IMR-90 (cell line): ENCODE measurements around the gene POLD4. TPM values are rescaled to one million over a fixed set of nuclear protein-coding genes. Genes with fewer than 3 reads are reported as not detected.
A peak's percentile ranks its signal among the peaks of the same experiment; 100 is the strongest.

ENCODE experiments used
- ATAC-seq: fragments of 200-7000 bp; cut with Tn5 transposase; 2 replicates; pipeline ENCODE4 v1.9.1; 2020; ENCODE audit warnings: low read depth, mild to moderate bottlenecking, moderate library complexity
- BruUV-seq: library from RNA; stranded (reverse); fragments of 400-500 nt; replicated peaks from 2 replicates; lab custom pipeline; 2021; lab: Mats Ljungman, UMichigan
- CTCF ChIA-PET: fragments of 300-600 bp; formaldehyde crosslinking; extraction: SDS; loops from one replicate; lab custom pipeline; 2021; ENCODE audit warnings: antibody characterized with exemption; lab: Yijun Ruan, JAX
- POLR2A ChIA-PET: fragments of 300-600 bp; sonication (Branson Sonifier 250); formaldehyde crosslinking; loops from one replicate; lab custom pipeline; 2022; ENCODE audit warnings: antibody characterized with exemption; ENCODE audit not compliant: unreplicated experiment; lab: Charles Lee
- DNase-seq: peaks from one replicate; pipeline ENCODE4 v3.0.0; 2013
- H2AFZ ChIP-seq: replicated peaks from 2 replicates; pipeline ENCODE3; 2013; ENCODE audit warnings: low read length, mild to moderate bottlenecking; ENCODE audit not compliant: poor library complexity
- H2AK5ac ChIP-seq: 2 replicates; pipeline ENCODE4 v1.6.1; 2013; ENCODE audit warnings: low read depth, low read length, inconsistent platforms
- H2AK9ac ChIP-seq: replicated peaks from 2 replicates; pipeline ENCODE3; 2013; ENCODE audit warnings: mild to moderate bottlenecking, low read depth, low read length, moderate library complexity; ENCODE audit not compliant: poor library complexity
- H2BK120ac ChIP-seq: 2 replicates; pipeline ENCODE4 v1.6.1; 2013; ENCODE audit warnings: low read depth, low read length, inconsistent platforms
- H2BK15ac ChIP-seq: 3 replicates; pipeline ENCODE4 v1.6.1; 2013; ENCODE audit warnings: low read depth, low read length, inconsistent platforms
- H2BK20ac ChIP-seq: 2 replicates; pipeline ENCODE4 v1.6.1; 2013; ENCODE audit warnings: low read depth, mild to moderate bottlenecking, inconsistent platforms, low read length, moderate library complexity
- H2BK5ac ChIP-seq: 2 replicates; pipeline ENCODE4 v1.6.1; 2013; ENCODE audit warnings: mild to moderate bottlenecking, low read depth, low read length, inconsistent platforms; ENCODE audit not compliant: poor library complexity, severe bottlenecking
- H3K14ac ChIP-seq: replicated peaks from 2 replicates; pipeline ENCODE4 v1.6.1; 2013; ENCODE audit warnings: low read depth, low read length, inconsistent platforms
- H3K18ac ChIP-seq: 2 replicates; pipeline ENCODE4 v1.6.1; 2013; ENCODE audit warnings: low read depth, low read length, control low read depth
- H3K23ac ChIP-seq: 2 replicates; pipeline ENCODE4 v1.6.1; 2013; ENCODE audit warnings: low read depth, low read length, inconsistent platforms
- H3K27ac ChIP-seq: 2 replicates; pipeline ENCODE4 v1.5.1; 2013; ENCODE audit warnings: mild to moderate bottlenecking, control low read depth, low read length; ENCODE audit not compliant: insufficient read depth
- H3K27me3 ChIP-seq: 2 replicates; pipeline ENCODE4 v1.6.1; 2013; ENCODE audit warnings: low read length; ENCODE audit not compliant: control insufficient read depth, insufficient read depth
- H3K36me3 ChIP-seq: 2 replicates; pipeline ENCODE4 v1.6.1; 2013; ENCODE audit warnings: low read length, mixed read lengths; ENCODE audit not compliant: control insufficient read depth, insufficient read depth
- H3K4ac ChIP-seq: 2 replicates; pipeline ENCODE4 v1.6.1; 2013; ENCODE audit warnings: low read depth, low read length, inconsistent platforms
- H3K4me1 ChIP-seq: 2 replicates; pipeline ENCODE4 v1.6.1; 2013; ENCODE audit warnings: low read length, mixed read lengths; ENCODE audit not compliant: control insufficient read depth, insufficient read depth
- H3K4me2 ChIP-seq: 2 replicates; pipeline ENCODE4 v1.6.1; 2013; ENCODE audit warnings: low read depth, mild to moderate bottlenecking, control low read depth, low read length, moderate library complexity
- H3K4me3 ChIP-seq: 2 replicates; pipeline ENCODE4 v1.5.1; 2013; ENCODE audit warnings: low read depth, mild to moderate bottlenecking, control low read depth, low read length, moderate library complexity; ENCODE audit not compliant: insufficient read depth
- H3K56ac ChIP-seq: 2 replicates; pipeline ENCODE4 v1.6.1; 2013; ENCODE audit warnings: low read length, inconsistent platforms; ENCODE audit not compliant: insufficient read depth; ENCODE audit errors: extremely low read depth
- H3K79me1 ChIP-seq, 2 experiments: 2 replicates each; pipeline ENCODE4 v1.6.1; 2013; ENCODE audit warnings: low read length in 2 of 2, inconsistent platforms in 1 of 2, low read depth in 1 of 2
- H3K9ac ChIP-seq: 2 replicates; pipeline ENCODE4 v1.6.1; 2013; ENCODE audit warnings: low read depth, low read length, control low read depth
- H3K9me1 ChIP-seq: 2 replicates; pipeline ENCODE4 v1.6.1; 2013; ENCODE audit warnings: low read length, inconsistent platforms; ENCODE audit not compliant: insufficient read depth
- H3K9me3 ChIP-seq: 2 replicates; pipeline ENCODE4 v1.6.1; 2013; ENCODE audit warnings: low read length; ENCODE audit not compliant: control insufficient read depth, insufficient read depth
- H4K20me1 ChIP-seq: 2 replicates; pipeline ENCODE4 v1.6.1; 2013; ENCODE audit warnings: low read length, inconsistent platforms; ENCODE audit not compliant: insufficient read depth
- H4K5ac ChIP-seq: 2 replicates; pipeline ENCODE4 v1.6.1; 2013; ENCODE audit warnings: mild to moderate bottlenecking, low read depth, low read length, control low read depth
- H4K8ac ChIP-seq, 2 experiments: 2 replicates each; pipeline ENCODE4 v1.6.1; 2013; ENCODE audit warnings: low read depth in 2 of 2, low read length in 2 of 2, control low read depth in 1 of 2, inconsistent platforms in 1 of 2
- H4K91ac ChIP-seq: 2 replicates; pipeline ENCODE4 v1.6.1; 2013; ENCODE audit warnings: low read depth, low read length, inconsistent platforms; ENCODE audit not compliant: insufficient read depth
- BHLHE40 ChIP-seq: fragments of 150-350 bp; IDR thresholded peaks from 2 replicates; pipeline ENCODE4 v1.6.1; 2016; ENCODE audit warnings: mild to moderate bottlenecking, low read depth, low read length
- CEBPB ChIP-seq: IDR thresholded peaks from 2 replicates; pipeline ENCODE4 v1.6.1; 2012; ENCODE audit warnings: low read depth, low read length, improper control_type of control experiment
- FOS ChIP-seq: fragments of 150-350 bp; IDR thresholded peaks from 2 replicates; pipeline ENCODE4 v1.6.1; 2016; ENCODE audit warnings: low read depth, low read length
- MAFK ChIP-seq: IDR thresholded peaks from 2 replicates; pipeline ENCODE4 v1.6.1; 2012; ENCODE audit warnings: low read depth, low read length, improper control_type of control experiment
- MAZ ChIP-seq: IDR thresholded peaks from 2 replicates; pipeline ENCODE4 v1.6.1; 2012; ENCODE audit warnings: low read depth, mild to moderate bottlenecking, low read length, improper control_type of control experiment, moderate library complexity, borderline replicate concordance
- POLR2A ChIP-seq: IDR thresholded peaks from 2 replicates; pipeline ENCODE4 v1.6.1; 2012; ENCODE audit warnings: mild to moderate bottlenecking, low read depth, low read length
- RAD21 ChIP-seq: IDR thresholded peaks from 2 replicates; pipeline ENCODE4 v1.6.1; 2012; ENCODE audit warnings: low read length, improper control_type of control experiment
- RCOR1 ChIP-seq: IDR thresholded peaks from 2 replicates; pipeline ENCODE4 v1.6.1; 2012; ENCODE audit warnings: mild to moderate bottlenecking, low read length, improper control_type of control experiment; ENCODE audit not compliant: insufficient replicate concordance
- SMC3 ChIP-seq: fragments of 150-350 bp; IDR thresholded peaks from 2 replicates; pipeline ENCODE4 v1.6.1; 2016; ENCODE audit warnings: low read depth, mild to moderate bottlenecking, antibody characterized with exemption, low read length, moderate library complexity
- USF2 ChIP-seq: fragments of 150-350 bp; IDR thresholded peaks from 2 replicates; pipeline ENCODE4 v1.6.1; 2017; ENCODE audit warnings: mild to moderate bottlenecking, antibody characterized with exemption, low read length, low read depth
- WGBS, 2 experiments: methylation state at CpG; one replicate each; pipeline versions ENCODE4 v1.1.5 to v1.1.7; 2013; ENCODE audit warnings: missing lambda C conversion rate in 2 of 2; ENCODE audit not compliant: insufficient read length in 1 of 2; ENCODE audit errors: extremely low coverage in 2 of 2; 5-methylcytosine and 5-hydroxymethylcytosine counted together
- dilution Hi-C: fragments of 300-500 bp; cut with HindIII; formaldehyde crosslinking; loops from one replicate; pipeline ENCODE4 v1.14.3; 2018; ENCODE audit warnings: low sequenced_read_pairs; ENCODE audit not compliant: unreplicated experiment
- in situ Hi-C: fragments of 300-500 bp; cut with MboI; formaldehyde crosslinking; loops from 3 replicates; pipeline ENCODE4 v1.14.3; 2019; ENCODE audit warnings: low sequenced_read_pairs, inconsistent platforms, mixed read lengths
- intact Hi-C: fragments of 100-400 bp; cut with micrococcal nuclease; formaldehyde crosslinking; loops from 2 replicates; pipeline ENCODE4 v1.10.0; 2022
- polyA plus RNA-seq, 3 experiments: library from polyadenylated mRNA; depleted of rRNA; stranded (reverse); fragments of >200 nt; gene quantifications; 2 replicates each; pipeline ENCODE4 v1.2.3, GENCODE V29; 2012; ENCODE audit warnings: low replicate concordance in 1 of 3
- total RNA-seq: library from RNA; depleted of rRNA; stranded (reverse); fragments of >200 nt; gene quantifications from 2 replicates; pipeline ENCODE4 v1.2.3, GENCODE V29; 2012
- TF ChIP-seq, protein P1 (sequence below): fragments of 150-350 bp; IDR thresholded peaks from 2 replicates; pipeline ENCODE4 v1.6.1; 2016; ENCODE audit warnings: low read depth, mild to moderate bottlenecking, low read length, moderate library complexity, borderline replicate concordance
- TF ChIP-seq, protein P2 (sequence below): conservative IDR thresholded peaks from 2 replicates; pipeline ENCODE4 v1.5.1; 2012; ENCODE audit warnings: mild to moderate bottlenecking, low read depth, low read length, improper control_type of control experiment

The POLD4 gene
- total and polyA plus RNA-seq, 2 of the 4 experiments (the other 2 are of a cell fraction): 46.4 to 133 TPM

DNA sequence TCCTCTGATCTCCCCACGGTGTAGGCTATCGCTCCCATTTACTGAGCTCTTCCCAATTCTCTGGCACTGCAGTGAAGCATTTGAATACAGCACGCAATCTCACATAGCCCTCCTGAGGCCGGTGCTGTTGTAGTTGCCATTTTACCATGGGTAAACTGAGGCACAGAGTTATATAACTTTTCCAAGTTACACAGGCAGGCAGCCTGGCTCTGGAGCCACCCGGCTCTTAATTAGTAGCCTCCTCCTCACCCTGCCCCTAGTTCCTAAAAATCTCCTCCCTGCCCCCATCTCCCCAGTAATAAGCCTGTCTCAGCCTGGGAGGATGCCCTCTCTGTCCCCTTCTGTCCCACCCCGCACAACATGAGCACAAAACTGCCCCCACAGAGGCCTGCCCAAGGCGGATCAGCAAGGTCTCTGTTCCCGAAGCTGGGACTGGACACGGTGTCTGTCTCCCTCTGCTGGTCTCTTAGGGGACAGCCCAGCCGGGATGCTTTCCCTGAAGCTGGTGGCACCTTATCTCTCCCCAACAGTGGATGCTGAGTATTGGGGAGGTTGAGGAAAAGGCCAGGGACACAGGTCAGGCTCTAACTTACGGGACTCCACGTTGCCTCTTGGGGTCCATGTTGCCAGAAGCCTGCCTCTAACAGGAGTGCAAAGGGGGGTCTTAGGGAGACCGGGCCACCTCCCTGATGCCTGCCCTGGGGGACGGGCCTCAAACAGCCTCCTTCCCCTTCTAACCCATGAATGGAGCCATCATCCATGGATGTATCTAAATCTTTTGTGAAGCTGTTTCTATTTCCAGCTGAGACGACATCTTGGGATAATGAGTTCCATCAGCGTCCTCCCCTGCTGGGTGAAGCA is 29.2 kb upstream of the POLD4 start:
- Histone ChIP-seq H2AK9ac (peak overlapping the region; percentile 53), H3K9me1 (peaks cover 8% of the 10 kb centered on the region), H3K4me1 (peaks cover 20% of the 10 kb centered on the region), H4K8ac (peak overlapping the region in 1 of 2 experiments; percentile 61; a peak in 1 of 4 replicates), H2BK15ac (no peak overlapping the region), H3K18ac (no peak overlapping the region), H3K14ac (no peak overlapping the region), H3K36me3 (no peaks in the 10 kb centered on the region), H2BK20ac (peak overlapping the region; percentile 63; the same call in 1 of the 2 replicates), H3K27ac (no peak overlapping the region), H3K79me1 (0 out of 4 replicates have a peak, but pooled peaks cover 0 to 4% of the 10 kb centered on the region in 2 experiments), H3K4me2 (no peak overlapping the region), H2BK120ac (no peak overlapping the region; the same call in 1 of the 2 replicates), H3K27me3 (no peaks in the 10 kb centered on the region; the same call in 1 of the 2 replicates), H4K91ac (peak overlapping the region; percentile 60), H4K20me1 (no peaks in the 10 kb centered on the region), H3K56ac (no peak overlapping the region), H2AFZ (peak overlapping the region; percentile 89), H3K4me3 (no peak overlapping the region), H3K4ac (peak overlapping the region; percentile 66; the same call in 1 of the 2 replicates), H3K9me3 (no peaks in the 10 kb centered on the region), H3K9ac (no peak overlapping the region), H2AK5ac (peak overlapping the region; percentile 81; the same call in 1 of the 2 replicates), H4K5ac (no peak overlapping the region), H3K23ac (no peak overlapping the region), H2BK5ac (no peak overlapping the region)
- no TSS peak for BruUV-seq
- ChIA-PET CTCF (interaction anchor here (0.5 to 7.8 kb wide), 14 partner anchors 9 to 203 kb away, joined by 3 to 128 read pairs (median 6); partner anchors contain the start of genes CLCF1, POLD4, RAD9A and SSH3), POLR2A (interaction anchor here (0.6 kb wide), 1 partner anchor 31 kb away, joined by 4 read pairs; no protein-coding TSS in a partner anchor)
- in situ Hi-C loops (loop anchor here (5.0 kb wide), 1 partner anchor 120 kb away; no protein-coding TSS in a partner anchor), intact Hi-C loops (loop anchor here (1.0 to 2.0 kb wide), 4 partner anchors 25 to 120 kb away; no protein-coding TSS in a partner anchor), dilution Hi-C loops (no loop called here)
- DNase-seq (peak; percentile 69), ATAC-seq (peak; percentile 88)
- 0% methylated on average over 1 of the region's 16 CpGs; no CpG with 5 or more reads in 1 of the 2 experiments for WGBS, 2 experiments
- TF ChIP-seq SMC3 (peak; percentile 99), FOS (no peak), CEBPB (no peak), POLR2A (0 out of 2 replicates have a peak, but pooled peaks have one; percentile 48), RAD21 (peak; percentile 99), BHLHE40 (no peak), RCOR1 (no peak), MAZ (peak; percentile 82), MAFK (no peak), USF2 (no peak)
- TF ChIP-seq, protein P1, sequence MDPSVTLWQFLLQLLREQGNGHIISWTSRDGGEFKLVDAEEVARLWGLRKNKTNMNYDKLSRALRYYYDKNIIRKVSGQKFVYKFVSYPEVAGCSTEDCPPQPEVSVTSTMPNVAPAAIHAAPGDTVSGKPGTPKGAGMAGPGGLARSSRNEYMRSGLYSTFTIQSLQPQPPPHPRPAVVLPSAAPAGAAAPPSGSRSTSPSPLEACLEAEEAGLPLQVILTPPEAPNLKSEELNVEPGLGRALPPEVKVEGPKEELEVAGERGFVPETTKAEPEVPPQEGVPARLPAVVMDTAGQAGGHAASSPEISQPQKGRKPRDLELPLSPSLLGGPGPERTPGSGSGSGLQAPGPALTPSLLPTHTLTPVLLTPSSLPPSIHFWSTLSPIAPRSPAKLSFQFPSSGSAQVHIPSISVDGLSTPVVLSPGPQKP: no peak
- TF ChIP-seq, protein P2, sequence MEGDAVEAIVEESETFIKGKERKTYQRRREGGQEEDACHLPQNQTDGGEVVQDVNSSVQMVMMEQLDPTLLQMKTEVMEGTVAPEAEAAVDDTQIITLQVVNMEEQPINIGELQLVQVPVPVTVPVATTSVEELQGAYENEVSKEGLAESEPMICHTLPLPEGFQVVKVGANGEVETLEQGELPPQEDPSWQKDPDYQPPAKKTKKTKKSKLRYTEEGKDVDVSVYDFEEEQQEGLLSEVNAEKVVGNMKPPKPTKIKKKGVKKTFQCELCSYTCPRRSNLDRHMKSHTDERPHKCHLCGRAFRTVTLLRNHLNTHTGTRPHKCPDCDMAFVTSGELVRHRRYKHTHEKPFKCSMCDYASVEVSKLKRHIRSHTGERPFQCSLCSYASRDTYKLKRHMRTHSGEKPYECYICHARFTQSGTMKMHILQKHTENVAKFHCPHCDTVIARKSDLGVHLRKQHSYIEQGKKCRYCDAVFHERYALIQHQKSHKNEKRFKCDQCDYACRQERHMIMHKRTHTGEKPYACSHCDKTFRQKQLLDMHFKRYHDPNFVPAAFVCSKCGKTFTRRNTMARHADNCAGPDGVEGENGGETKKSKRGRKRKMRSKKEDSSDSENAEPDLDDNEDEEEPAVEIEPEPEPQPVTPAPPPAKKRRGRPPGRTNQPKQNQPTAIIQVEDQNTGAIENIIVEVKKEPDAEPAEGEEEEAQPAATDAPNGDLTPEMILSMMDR: peak; percentile 97
